GM18499 (cell line): Measurements from ENCODE around the gene RPP25L.
A peak's percentile ranks its signal among the peaks of the same experiment; 100 is the strongest.

Experiments
- ATAC-seq: cut with Tn5 transposase; IDR thresholded peaks from one replicate; pipeline ENCODE4 v1.9.1; 2021; ENCODE audit warnings: moderate number of reproducible peaks; ENCODE audit not compliant: insufficient read depth, unreplicated experiment

Gene RPP25L

GRCh38 chr9:34638138-34638445 lies 26.2 kb upstream of the RPP25L start:
- ATAC-seq = no peak

GRCh38 chr9:34637356-34638137 lies 25.6 kb upstream of the RPP25L start, which contains the start of gene SIGMAR1:
SIGMAR1 (minus strand) TSS chr9:34637787; CDS start chr9:34637697, 90 bp downstream.
- peak; percentile 41 for ATAC-seq

- no peak for ATAC-seq
Measured at GRCh38 chr9:34636791-34637355, 25.0 kb upstream of the RPP25L start.

- no peak for ATAC-seq
Measured at GRCh38 chr9:34635556-34635955, 23.7 kb upstream of the RPP25L start.

- ATAC-seq = no peak
Measured at GRCh38 chr9:34634551-34635248, 22.8 kb upstream of the RPP25L start.

- ATAC-seq = no peak
Measured at GRCh38 chr9:34633851-34634550, 22.1 kb upstream of the RPP25L start.

- ATAC-seq = no peak
Measured at GRCh38 chr9:34633166-34633565, 21.3 kb upstream of the RPP25L start.

- ATAC-seq = no peak
Measured at GRCh38 chr9:34630402-34631154, 18.7 kb upstream of the RPP25L start.

- ATAC-seq = no peak
Measured at GRCh38 chr9:34629491-34629808, 17.6 kb upstream of the RPP25L start.

- ATAC-seq = no peak
Measured at GRCh38 chr9:34628656-34629490, 17.0 kb upstream of the RPP25L start, which contains the start of gene ARID3C. ARID3C (minus strand) TSS chr9:34629066; CDS start chr9:34628014, 1,052 bp downstream.

GRCh38 chr9:34627716-34628655 lies 16.1 kb upstream of the RPP25L start:
- ATAC-seq = no peak

- ATAC-seq = no peak
Measured at GRCh38 chr9:34625186-34625486, 13.2 kb upstream of the RPP25L start.

- ATAC-seq = no peak
Measured at GRCh38 chr9:34624475-34625185, 12.7 kb upstream of the RPP25L start.

GRCh38 chr9:34623374-34624235 lies 11.7 kb upstream of the RPP25L start:
- ATAC-seq = no peak

- peak; percentile 90 for ATAC-seq
Measured at GRCh38 chr9:34620061-34620994, 8.4 kb upstream of the RPP25L start, which contains the start of gene DCTN3. DCTN3 (minus strand) TSS chr9:34620495; CDS start chr9:34620464, 31 bp downstream.

- ATAC-seq = no peak
Measured at GRCh38 chr9:34615132-34615531, 3.2 kb upstream of the RPP25L start.
